Spleen (tissue), 11 donors: ENCODE measurements around the gene TBL1XR1. TPM values are rescaled to one million over a fixed set of nuclear protein-coding genes. Genes with fewer than 3 reads are reported as not detected.

Source experiments
- DNase-seq: peaks from one replicate; pipeline ENCODE4 v3.0.0-alpha.2; 2020
- H3K27ac ChIP-seq, 8 donors: fragments of 200-600 bp; sonication (generic) in 7 of 8; 1 replicate in 4 of 8; 2 replicates in 4 of 8; pipeline versions ENCODE4 v1.5.0 to v1.8.0; 2016 to 2021; ENCODE audit warnings: inconsistent platforms in 4 of 8, mild to moderate bottlenecking in 4 of 8, moderate library complexity in 1 of 8
- H3K27me3 ChIP-seq, 7 donors: fragments of 200-600 bp; sonication (generic) in 6 of 7; replicated peaks in 1 of 7; 1 replicate in 4 of 7; 2 replicates in 3 of 7; pipeline versions ENCODE4 v1.5.0 to v1.8.0; 2016 to 2021; ENCODE audit warnings: inconsistent platforms in 3 of 7, mild to moderate bottlenecking in 1 of 7
- H3K36me3 ChIP-seq, 6 donors: fragments of 200-600 bp; sonication (generic) in 5 of 6; 1 replicate in 4 of 6; 2 replicates in 2 of 6; pipeline versions ENCODE4 v1.5.0 to v1.8.0; 2016 to 2021; ENCODE audit warnings: inconsistent platforms in 2 of 6
- H3K4me1 ChIP-seq, 6 donors: fragments of 200-600 bp; sonication (generic) in 5 of 6; 1 replicate in 3 of 6; 2 replicates in 3 of 6; pipeline versions ENCODE4 v1.5.0 to v1.8.0; 2016 to 2021; ENCODE audit warnings: inconsistent platforms in 3 of 6
- H3K4me3 ChIP-seq, 8 donors: fragments of 200-600 bp; sonication (generic) in 7 of 8; 1 replicate in 4 of 8; 2 replicates in 4 of 8; pipeline versions ENCODE4 v1.5.0 to v1.8.0; 2016 to 2021; ENCODE audit warnings: inconsistent platforms in 4 of 8, mild to moderate bottlenecking in 4 of 8, moderate library complexity in 2 of 8
- H3K9me3 ChIP-seq, 8 donors: fragments of 200-600 bp; sonication (generic) in 7 of 8; 1 replicate in 4 of 8; 2 replicates in 4 of 8; pipeline versions ENCODE4 v1.5.0 to v1.8.0; 2016 to 2021; ENCODE audit warnings: inconsistent platforms in 4 of 8
- CTCF ChIP-seq, 11 experiments: fragments of 200-600 bp in 7 of 11; fragments of 450-650 bp in 4 of 11; sonication (generic) in 4 of 11; IDR thresholded peaks in 8 of 11; conservative IDR thresholded peaks in 3 of 11; 1 replicate in 7 of 11; 2 replicates in 4 of 11; pipeline versions ENCODE4 v1.4.0 to v1.8.0; 2016 to 2021; ENCODE audit warnings: antibody characterized with exemption in 11 of 11, inconsistent platforms in 4 of 11, mild to moderate bottlenecking in 1 of 11
- POLR2A ChIP-seq, 3 donors: fragments of 450-650 bp; IDR thresholded peaks; one replicate each; pipeline ENCODE4 v1.5.1; 2017; ENCODE audit warnings: antibody characterized with exemption in 3 of 3, mild to moderate bottlenecking in 1 of 3
- POLR2AphosphoS5 ChIP-seq, 3 donors: sonication (generic); formaldehyde crosslinking; IDR thresholded peaks; one replicate each; pipeline ENCODE4 v1.5.1; 2017; ENCODE audit warnings: antibody characterized with exemption in 3 of 3
- WGBS, 5 donors: extraction: QIAGEN DNeasy Blood & Tissue Kit in 3 of 5; methylation state at CpG; one replicate each; pipeline versions ENCODE4 v1.1.5 to v1.1.7; 2013 to 2018; 5-methylcytosine and 5-hydroxymethylcytosine counted together
- intact Hi-C: fragments of 100-400 bp; cut with DNase I; formaldehyde crosslinking; loops from one replicate; pipeline ENCODE4 v1.15.0; 2023; ENCODE audit warnings: low total_unique reads
- polyA plus RNA-seq, 3 donors: library from polyadenylated mRNA; stranded (reverse); fragments of 200-250 nt; gene quantifications; one replicate each; pipeline ENCODE4 v1.2.1, GENCODE V29; 2013
- total RNA-seq, 7 donors: library from RNA; depleted of rRNA in 3 of 7; stranded (reverse); fragments of >200 nt in 3 of 7; fragmentation: NEBNext Ultra II Directional in 4 of 7; extraction: Animal tissue kit (Norgen Biotek cat#: 25700) in 4 of 7; gene quantifications; one replicate each; pipeline versions ENCODE4 v1.1.0 to v1.2.1, GENCODE V29; 2016 to 2021
- donor health status: healthy with polysubstance abuse.
- donor health status: DM: no; HTN: no; CAD: no; lungs with moderate emphysema.
- donor health status: DM: no; HTN: no; CAD: no.
- donor health status: Bipolar disorder and iron deficiency.
- donor health status: healthy.
- donor health status: DM: no; HTN: no; CAD: no.
- donor health status: DM: yes; HTN: yes; CAD: no.

TBL1XR1 gene
- total and polyA plus RNA-seq, 10 donors, result 32.4 to 168 (median 97.2) TPM

GRCh38 chr3:177065285-177066033, 131.8 kb downstream of the TBL1XR1 start:
- TF ChIP-seq CTCF (IDR thresholded peaks at IDR 0.05 in 8 of 11, conservative IDR thresholded peaks at IDR 0.05 in 3 of 11) (no peak), POLR2AphosphoS5 (IDR thresholded peaks at IDR 0.05) (no peak), POLR2A (IDR thresholded peaks at IDR 0.05) (no peak)
- Histone ChIP-seq H3K9me3 (no peaks in the 10 kb centered on the region), H3K27me3 (no peaks in the 10 kb centered on the region), H3K4me3 (no peak overlapping the region), H3K36me3 (no peaks in the 10 kb centered on the region), H3K4me1 (peaks cover 0 to 75% (median 27%) of the 10 kb centered on the region in 6 donors), H3K27ac (no peak overlapping the region)
- intact Hi-C loops, result no loop called here
- 84 to 89% (median 87%) methylated on average over 3 of the region's 3 CpGs for WGBS, 5 donors
- DNase-seq, result no peak

- no peaks in the 10 kb centered on the region for H3K9me3 ChIP-seq
- 94 to 97% (median 95%) methylated on average over 2 of the region's 2 CpGs for whole genome bisulfite sequencing, 5 donors
- no peaks in the 10 kb centered on the region for H3K27me3 ChIP-seq
- no peak for DNase-seq
- no peak overlapping the region for H3K27ac ChIP-seq
- no peak overlapping the region for H3K4me3 ChIP-seq
- H3K4me1 ChIP-seq, result peaks cover 0 to 73% (median 31%) of the 10 kb centered on the region in 6 donors
- intact Hi-C loops, result no loop called here
- H3K36me3 ChIP-seq, result peaks cover 0 to 7% (median 0%) of the 10 kb centered on the region in 6 donors
- TF ChIP-seq CTCF (IDR thresholded peaks at IDR 0.05 in 8 of 11, conservative IDR thresholded peaks at IDR 0.05 in 3 of 11) (no peak), POLR2A (IDR thresholded peaks at IDR 0.05) (no peak), POLR2AphosphoS5 (IDR thresholded peaks at IDR 0.05) (no peak)
Measured at GRCh38 chr3:177062052-177062732, 135.1 kb downstream of the TBL1XR1 start.

GRCh38 chr3:177061369-177061768, 135.9 kb downstream of the TBL1XR1 start:
- 70 to 82% (median 77%) methylated on average over 4 of the region's 4 CpGs for WGBS, 5 donors
- H3K4me3 ChIP-seq, result no peak overlapping the region
- H3K36me3 ChIP-seq, result peaks cover 0 to 7% (median 0%) of the 10 kb centered on the region in 6 donors
- no peak for DNase-seq
- no peaks in the 10 kb centered on the region for H3K27me3 ChIP-seq
- H3K27ac ChIP-seq, result no peak overlapping the region
- intact Hi-C loops, result no loop called here
- peaks cover 3 to 73% (median 33%) of the 10 kb centered on the region in 6 donors for H3K4me1 ChIP-seq
- TF ChIP-seq CTCF (IDR thresholded peaks at IDR 0.05 in 8 of 11, conservative IDR thresholded peaks at IDR 0.05 in 3 of 11) (no peak), POLR2A (IDR thresholded peaks at IDR 0.05) (no peak), POLR2AphosphoS5 (IDR thresholded peaks at IDR 0.05) (no peak)
- no peaks in the 10 kb centered on the region for H3K9me3 ChIP-seq

- WGBS, 5 donors, result 67 to 81% (median 71%) methylated on average over 1 of the region's 1 CpG
- intact Hi-C loops, result no loop called here
Measured at GRCh38 chr3:177060492-177060891, 136.8 kb downstream of the TBL1XR1 start.

More at GRCh38 chr3:177060492-177060891, 136.8 kb downstream of the TBL1XR1 start:
- no peak for DNase-seq
- no peaks in the 10 kb centered on the region for H3K9me3 ChIP-seq
- no peak overlapping the region for H3K27ac ChIP-seq
- no peak overlapping the region for H3K4me3 ChIP-seq
- H3K27me3 ChIP-seq, result no peaks in the 10 kb centered on the region
- H3K4me1 ChIP-seq, result peaks cover 5 to 73% (median 39%) of the 10 kb centered on the region in 6 donors
- H3K36me3 ChIP-seq, result peaks cover 0 to 7% (median 0%) of the 10 kb centered on the region in 6 donors
- TF ChIP-seq POLR2A (IDR thresholded peaks at IDR 0.05), result no peak
- TF ChIP-seq CTCF (IDR thresholded peaks at IDR 0.05 in 8 of 11, conservative IDR thresholded peaks at IDR 0.05 in 3 of 11), result no peak
- no peak for TF ChIP-seq POLR2AphosphoS5 (IDR thresholded peaks at IDR 0.05)
